ENCODE data around the gene TSPAN2.

DNA sequence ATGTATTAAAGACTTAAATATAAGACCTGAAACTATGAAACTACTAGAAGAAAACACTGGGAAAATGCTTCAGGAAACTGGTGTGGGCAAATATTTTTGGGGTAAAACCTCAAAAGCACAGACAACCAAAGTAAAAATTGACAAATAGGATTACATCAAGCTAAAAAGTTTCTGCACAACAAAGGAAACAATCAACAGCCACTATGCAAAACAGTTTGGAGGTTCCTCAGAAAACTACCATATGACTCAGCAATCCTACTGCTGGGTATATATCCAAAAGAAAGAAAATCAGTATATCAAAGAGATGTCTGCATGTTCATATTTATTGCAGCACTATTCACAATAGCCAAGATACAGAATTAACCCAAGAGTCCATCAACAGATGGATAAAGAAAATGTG, 42.6 kb downstream of the TSPAN2 start:
- TF ChIP-seq, protein P1, sequence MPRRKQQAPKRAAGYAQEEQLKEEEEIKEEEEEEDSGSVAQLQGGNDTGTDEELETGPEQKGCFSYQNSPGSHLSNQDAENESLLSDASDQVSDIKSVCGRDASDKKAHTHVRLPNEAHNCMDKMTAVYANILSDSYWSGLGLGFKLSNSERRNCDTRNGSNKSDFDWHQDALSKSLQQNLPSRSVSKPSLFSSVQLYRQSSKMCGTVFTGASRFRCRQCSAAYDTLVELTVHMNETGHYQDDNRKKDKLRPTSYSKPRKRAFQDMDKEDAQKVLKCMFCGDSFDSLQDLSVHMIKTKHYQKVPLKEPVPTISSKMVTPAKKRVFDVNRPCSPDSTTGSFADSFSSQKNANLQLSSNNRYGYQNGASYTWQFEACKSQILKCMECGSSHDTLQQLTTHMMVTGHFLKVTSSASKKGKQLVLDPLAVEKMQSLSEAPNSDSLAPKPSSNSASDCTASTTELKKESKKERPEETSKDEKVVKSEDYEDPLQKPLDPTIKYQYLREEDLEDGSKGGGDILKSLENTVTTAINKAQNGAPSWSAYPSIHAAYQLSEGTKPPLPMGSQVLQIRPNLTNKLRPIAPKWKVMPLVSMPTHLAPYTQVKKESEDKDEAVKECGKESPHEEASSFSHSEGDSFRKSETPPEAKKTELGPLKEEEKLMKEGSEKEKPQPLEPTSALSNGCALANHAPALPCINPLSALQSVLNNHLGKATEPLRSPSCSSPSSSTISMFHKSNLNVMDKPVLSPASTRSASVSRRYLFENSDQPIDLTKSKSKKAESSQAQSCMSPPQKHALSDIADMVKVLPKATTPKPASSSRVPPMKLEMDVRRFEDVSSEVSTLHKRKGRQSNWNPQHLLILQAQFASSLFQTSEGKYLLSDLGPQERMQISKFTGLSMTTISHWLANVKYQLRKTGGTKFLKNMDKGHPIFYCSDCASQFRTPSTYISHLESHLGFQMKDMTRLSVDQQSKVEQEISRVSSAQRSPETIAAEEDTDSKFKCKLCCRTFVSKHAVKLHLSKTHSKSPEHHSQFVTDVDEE (CRISPR knock-in tag; IDR thresholded peaks at IDR 0.05) = no peak
- TF ChIP-seq ISL1 (CRISPR knock-in tag; IDR thresholded peaks at IDR 0.05) (no peak), RARB (CRISPR knock-in tag; IDR thresholded peaks at IDR 0.05) (no peak), ARNTL (CRISPR knock-in tag; IDR thresholded peaks at IDR 0.05; ENCODE audit: borderline replicate concordance, low read depth) (no peak), ZNF565 (CRISPR knock-in tag; conservative IDR thresholded peaks at IDR 0.05; ENCODE audit: low read depth) (no peak), TCF4 (CRISPR knock-in tag; IDR thresholded peaks at IDR 0.05; ENCODE audit: borderline replicate concordance) (no peak), ZC3H10 (CRISPR knock-in tag; IDR thresholded peaks at IDR 0.05) (no peak), GLIS3 (CRISPR knock-in tag; IDR thresholded peaks at IDR 0.05) (no peak), ZFP30 (CRISPR knock-in tag; IDR thresholded peaks at IDR 0.05) (no peak), PPARA (CRISPR knock-in tag; IDR thresholded peaks at IDR 0.05; ENCODE audit: borderline replicate concordance) (no peak), OSR1 (CRISPR knock-in tag; IDR thresholded peaks at IDR 0.05) (no peak)
- TF ChIP-seq, protein P2, sequence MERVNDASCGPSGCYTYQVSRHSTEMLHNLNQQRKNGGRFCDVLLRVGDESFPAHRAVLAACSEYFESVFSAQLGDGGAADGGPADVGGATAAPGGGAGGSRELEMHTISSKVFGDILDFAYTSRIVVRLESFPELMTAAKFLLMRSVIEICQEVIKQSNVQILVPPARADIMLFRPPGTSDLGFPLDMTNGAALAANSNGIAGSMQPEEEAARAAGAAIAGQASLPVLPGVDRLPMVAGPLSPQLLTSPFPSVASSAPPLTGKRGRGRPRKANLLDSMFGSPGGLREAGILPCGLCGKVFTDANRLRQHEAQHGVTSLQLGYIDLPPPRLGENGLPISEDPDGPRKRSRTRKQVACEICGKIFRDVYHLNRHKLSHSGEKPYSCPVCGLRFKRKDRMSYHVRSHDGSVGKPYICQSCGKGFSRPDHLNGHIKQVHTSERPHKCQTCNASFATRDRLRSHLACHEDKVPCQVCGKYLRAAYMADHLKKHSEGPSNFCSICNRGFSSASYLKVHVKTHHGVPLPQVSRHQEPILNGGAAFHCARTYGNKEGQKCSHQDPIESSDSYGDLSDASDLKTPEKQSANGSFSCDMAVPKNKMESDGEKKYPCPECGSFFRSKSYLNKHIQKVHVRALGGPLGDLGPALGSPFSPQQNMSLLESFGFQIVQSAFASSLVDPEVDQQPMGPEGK (CRISPR knock-in tag; IDR thresholded peaks at IDR 0.05; ENCODE audit: borderline replicate concordance) = no peak
- TF ChIP-seq, protein P3, sequence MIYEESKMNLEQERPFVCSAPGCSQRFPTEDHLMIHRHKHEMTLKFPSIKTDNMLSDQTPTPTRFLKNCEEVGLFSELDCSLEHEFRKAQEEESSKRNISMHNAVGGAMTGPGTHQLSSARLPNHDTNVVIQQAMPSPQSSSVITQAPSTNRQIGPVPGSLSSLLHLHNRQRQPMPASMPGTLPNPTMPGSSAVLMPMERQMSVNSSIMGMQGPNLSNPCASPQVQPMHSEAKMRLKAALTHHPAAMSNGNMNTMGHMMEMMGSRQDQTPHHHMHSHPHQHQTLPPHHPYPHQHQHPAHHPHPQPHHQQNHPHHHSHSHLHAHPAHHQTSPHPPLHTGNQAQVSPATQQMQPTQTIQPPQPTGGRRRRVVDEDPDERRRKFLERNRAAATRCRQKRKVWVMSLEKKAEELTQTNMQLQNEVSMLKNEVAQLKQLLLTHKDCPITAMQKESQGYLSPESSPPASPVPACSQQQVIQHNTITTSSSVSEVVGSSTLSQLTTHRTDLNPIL (CRISPR knock-in tag; IDR thresholded peaks at IDR 0.05; ENCODE audit: low read depth) = no peak
